SH-SY5Y (cell line): ENCODE results near the gene TSC22D3.

ENCODE experiments used
- GATA2 ChIP-seq: IDR thresholded peaks from 2 replicates; pipeline ENCODE4 v1.6.1; 2011; ENCODE audit warnings: mild to moderate bottlenecking, low read depth, low read length
- GATA3 ChIP-seq: IDR thresholded peaks from 2 replicates; pipeline ENCODE4 v1.6.1; 2011; ENCODE audit warnings: low read depth, mild to moderate bottlenecking, low read length, moderate library complexity

DNA sequence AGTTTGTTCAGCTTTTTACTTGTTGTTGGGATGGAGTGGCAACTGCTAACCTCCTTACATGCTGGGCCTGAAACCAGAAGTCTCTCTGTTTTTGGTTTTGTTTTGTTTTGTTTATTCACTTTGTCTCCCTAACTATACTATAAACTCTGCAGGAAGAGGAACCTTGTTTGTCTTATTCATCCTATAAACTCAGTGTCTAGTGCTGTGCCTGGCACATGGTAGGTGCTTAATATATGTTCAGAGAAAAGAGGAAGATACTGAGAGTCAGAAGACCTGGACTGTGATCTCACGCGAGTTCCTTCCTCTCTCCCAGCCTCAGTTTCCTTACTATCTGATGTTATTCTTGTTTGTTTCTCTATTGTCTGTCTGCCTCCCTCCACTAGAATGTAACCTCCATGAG, 76.0 kb downstream of the TSC22D3 start:
- TF ChIP-seq GATA3, result no peak
- TF ChIP-seq GATA2, result no peak
